Measurements from ENCODE around the gene FMNL2.

The FMNL2 gene

DNA sequence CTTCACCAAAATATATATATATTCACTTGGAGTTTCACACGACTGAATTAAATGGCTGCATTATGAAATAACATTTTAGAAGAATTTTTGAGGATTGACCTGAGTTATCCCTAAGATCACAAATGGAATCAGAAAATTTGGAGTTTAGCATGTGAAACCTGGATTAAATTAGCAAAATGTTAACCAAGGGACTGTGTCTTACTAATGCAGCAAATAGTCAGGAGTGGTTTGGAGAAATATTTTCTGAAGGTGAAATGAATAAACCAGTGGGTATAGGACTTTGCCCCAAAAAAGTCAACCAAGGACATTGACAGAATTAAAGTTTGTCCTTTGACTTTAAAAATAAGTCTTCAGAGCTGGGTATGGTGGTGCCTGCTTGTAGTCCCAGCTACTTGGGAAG, 271.1 kb downstream of the FMNL2 start:
- DNase-seq (ENCODE audit: low read depth in 4 of 4, low spot score in 1 of 4), result no peak

DNA sequence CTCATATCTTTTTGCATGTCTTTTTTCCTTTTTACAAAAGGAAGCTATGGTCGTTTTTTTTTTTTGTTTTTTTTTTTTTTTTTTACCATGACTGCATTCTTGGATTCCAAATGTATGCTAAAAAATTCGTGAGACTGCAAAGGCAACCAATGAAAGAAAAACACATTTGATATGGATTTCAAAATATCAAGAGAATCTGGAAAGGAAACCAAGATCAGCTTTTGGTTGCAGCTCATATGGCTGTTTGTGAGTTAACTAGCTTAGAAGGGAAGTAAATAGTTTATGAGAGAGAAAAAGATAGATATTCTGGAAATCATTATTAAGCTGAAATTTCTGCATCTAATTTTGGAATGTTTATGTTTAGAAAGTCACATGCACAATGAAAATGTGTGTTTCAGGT, 272.0 kb downstream of the FMNL2 start:
- no peak for DNase-seq (ENCODE audit: low read depth in 4 of 4, low spot score in 1 of 4)

DNA sequence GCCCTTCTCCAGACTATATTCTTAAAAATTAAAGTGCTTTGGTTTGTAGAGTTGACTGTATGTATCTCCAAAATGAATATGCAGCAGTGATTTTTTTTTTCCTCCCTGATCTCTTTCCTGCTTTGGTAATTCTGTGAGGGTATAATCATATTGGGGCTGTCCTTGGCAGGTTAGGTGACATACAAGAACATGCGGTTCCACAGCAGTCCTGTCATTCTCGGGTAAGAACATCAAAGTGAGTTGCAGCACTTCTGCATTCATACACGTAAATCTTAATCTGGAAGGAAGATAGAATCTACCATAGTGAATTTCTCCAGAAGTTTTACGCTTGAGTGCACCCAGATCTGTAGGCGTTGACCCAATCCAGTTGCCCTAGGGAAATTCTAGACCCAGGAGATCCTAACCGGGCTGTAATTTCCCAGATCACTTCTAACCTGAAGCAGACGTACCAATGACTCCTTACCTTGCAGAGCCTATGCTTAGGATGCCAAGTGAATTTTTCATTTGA, 272.9 kb downstream of the FMNL2 start:
- no peak for DNase-seq (ENCODE audit: low read depth in 4 of 4, low spot score in 1 of 4)

DNA sequence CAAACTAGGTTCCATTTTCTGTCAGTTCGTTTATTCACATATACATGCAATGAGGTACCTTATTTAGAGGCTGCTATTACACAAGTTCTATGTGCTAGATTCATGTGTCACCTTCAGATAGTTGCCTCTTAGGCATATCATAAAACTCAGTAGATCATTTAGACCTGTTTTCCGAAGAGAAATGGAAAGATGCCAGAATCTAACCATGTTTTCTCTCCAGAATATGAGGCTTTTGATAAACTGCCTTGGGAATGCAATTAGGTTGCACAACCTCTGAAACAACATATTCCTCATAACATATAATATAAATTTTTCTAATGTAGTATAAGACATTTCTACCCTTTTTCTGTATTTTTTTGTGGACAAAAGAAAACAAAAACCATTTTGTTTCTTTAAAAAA, 274.2 kb downstream of the FMNL2 start:
- DNase-seq (ENCODE audit: low read depth in 4 of 4, low spot score in 1 of 4), result no peak

DNA sequence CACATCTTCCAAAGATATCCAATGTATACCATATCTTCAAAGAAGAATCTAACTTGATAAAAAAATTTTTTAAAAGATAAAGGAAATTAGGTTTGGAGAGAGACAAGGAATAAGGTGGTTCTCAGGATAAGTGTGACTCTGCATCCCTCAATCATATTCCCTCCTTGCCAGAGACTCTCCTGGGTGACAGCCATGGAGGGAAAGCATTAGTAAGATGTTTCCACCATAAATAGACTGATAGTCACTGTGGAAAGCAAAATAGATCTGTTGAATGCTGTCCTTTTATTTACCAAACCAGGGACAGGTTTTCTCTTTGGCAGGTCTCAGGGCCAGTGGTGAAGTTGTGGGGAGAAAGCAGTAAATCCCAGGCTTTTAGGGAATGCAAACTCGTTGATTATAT, 274.7 kb downstream of the FMNL2 start:
- no peak for DNase-seq (ENCODE audit: low read depth in 4 of 4, low spot score in 1 of 4)

DNA sequence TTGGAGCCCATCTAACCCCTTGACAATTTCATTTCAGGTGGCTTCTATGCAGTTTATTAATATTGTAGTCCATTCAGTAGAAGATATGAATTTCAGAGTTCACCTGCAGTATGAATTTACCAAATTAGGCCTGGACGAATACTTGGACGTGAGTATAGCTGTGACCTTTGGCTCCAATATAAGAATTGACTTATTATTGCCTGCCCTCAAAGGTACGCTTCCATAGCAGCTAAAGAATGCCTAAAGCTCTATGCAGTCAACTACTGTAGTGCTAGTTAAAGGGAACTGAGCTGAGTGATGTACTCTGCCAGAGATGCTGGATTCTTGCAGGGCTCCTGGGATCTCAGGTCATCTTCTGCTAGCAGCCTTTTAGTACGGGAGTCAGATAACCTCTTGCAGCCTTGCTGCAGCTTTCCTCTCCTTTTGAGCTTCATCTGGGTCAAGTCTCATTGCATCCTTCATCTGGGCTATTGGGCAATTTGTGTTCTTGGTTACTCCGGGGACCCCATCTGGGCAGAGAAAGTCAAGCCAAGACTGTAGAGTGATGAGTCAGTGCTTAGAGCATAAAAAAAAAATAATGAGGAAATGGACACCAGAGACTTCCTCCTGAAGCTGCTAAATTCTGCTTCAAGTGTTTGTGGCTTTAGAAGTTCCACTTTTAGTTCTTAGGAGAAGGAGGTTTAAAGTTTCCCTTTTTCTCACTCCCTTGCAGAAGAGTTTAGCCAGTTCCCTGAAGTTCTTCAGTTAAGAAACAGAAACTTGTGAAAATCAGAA, 276.7 kb downstream of the FMNL2 start:
- no peak for DNase-seq (ENCODE audit: low read depth in 4 of 4, low spot score in 1 of 4)

DNA sequence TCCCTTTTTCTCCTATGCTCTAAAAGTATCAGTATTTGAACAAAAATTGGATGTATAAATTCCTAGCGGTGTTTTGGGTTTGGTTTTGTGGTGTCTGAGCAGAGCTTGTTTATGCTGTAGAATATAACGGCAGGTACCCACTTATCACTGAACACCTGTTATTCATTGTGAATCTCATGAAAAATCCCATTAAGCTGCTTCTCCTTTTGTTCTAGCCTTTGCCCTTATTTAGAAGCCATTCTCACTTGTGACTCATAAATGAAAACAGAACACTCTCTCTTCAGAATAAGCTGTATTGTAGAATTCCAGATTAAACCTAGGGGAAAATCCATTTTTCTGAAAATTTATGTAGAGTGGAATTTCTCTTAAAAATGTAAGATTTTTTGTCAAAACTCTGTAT, 278.3 kb downstream of the FMNL2 start:
- no peak for DNase-seq (ENCODE audit: low read depth in 4 of 4, low spot score in 1 of 4)

DNA sequence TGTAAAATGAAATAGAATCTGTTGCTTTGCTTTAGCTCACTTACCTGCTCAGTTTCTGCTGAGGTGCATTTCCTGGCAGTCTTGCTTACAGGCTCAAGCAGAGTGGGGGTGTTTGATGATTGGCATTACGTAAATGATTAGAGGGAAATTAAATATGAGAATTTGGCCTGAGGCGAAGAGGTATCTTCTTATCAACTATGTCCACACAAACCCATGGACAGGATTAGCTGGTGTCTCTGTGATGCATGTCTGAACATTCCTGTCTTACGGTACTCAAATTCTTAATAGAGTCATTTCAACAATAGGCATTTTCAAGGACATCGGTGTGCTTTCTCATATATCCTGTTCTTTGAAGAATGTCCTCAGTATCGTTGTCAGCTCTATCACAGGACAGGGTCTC, 280.2 kb downstream of the FMNL2 start:
- no peak for DNase-seq (ENCODE audit: low read depth in 4 of 4, low spot score in 1 of 4)

DNA sequence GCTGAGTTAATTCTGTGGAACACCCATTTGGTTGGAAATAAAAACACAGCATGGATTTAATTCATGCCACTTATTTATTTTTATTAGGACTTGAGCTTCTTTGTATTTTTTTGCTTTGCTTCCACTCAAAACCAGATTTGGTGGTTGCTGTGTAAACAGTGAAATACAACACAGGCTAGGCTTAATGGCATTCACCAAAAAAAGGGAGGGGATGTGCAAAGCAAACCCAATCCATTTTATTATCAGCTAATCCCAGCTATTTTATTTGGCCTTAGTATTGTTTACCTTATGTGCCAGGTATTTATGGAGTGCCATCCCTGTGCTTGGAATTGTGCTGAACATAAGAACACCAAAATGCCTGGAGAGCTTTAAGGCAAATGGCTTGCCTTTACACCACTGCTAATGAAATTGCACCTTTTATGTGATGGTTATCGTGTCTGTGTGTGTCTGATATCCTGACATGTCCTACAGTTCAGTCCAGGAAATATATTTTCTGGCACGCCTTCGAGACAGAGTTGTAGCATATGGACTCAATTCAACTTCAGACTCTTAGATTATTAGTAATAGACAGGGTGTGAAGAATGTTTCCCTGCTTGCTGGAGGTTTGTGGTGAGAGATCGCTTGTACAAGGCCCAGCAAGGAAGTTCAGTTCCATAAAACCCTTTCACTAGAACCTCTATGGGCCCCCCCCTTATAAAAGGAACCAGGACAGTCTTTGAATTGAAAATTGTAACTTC, 282.6 kb downstream of the FMNL2 start:
- DNase-seq (ENCODE audit: low read depth in 4 of 4, low spot score in 1 of 4), result no peak

DNA sequence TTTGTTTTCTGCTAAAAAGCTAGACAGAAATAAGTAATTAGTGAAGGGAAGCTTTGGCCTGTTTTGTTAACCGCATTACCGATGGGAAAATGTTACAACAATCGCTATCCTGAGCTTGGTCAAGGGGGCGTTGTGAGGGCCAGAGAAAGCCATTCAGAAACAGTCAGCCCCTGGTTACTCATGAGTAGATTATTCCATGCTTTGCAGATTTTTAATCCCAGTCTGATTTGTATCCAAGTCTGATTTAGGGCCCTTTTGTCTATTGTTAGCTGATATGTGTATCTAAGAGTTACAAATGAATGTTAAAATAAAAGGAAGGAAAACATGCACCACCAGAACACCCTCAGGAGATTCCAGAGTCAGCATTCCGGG, 283.2 kb downstream of the FMNL2 start:
- no peak for DNase-seq (ENCODE audit: low read depth in 4 of 4, low spot score in 1 of 4)

DNA sequence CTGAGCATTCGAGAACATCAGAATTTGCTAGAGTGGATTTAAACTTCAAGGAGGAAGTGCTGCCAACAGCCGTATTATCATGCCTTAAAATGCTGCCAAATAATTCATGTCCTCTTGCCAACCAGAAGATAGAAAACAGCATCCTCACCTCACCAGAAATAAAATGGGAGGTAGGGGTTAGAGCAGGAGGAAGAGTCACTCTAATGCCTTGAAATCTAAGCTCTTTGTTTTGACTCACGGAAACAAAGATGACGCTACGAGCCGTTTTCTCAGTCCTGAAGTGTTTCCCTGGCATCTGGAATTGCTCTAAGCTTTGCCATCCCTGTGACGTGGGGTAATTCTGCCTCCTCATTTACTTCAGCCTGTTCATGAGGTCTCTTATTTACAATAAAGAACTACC, 285.2 kb downstream of the FMNL2 start:
- no peak for DNase-seq (ENCODE audit: low read depth in 4 of 4, low spot score in 1 of 4)

DNA sequence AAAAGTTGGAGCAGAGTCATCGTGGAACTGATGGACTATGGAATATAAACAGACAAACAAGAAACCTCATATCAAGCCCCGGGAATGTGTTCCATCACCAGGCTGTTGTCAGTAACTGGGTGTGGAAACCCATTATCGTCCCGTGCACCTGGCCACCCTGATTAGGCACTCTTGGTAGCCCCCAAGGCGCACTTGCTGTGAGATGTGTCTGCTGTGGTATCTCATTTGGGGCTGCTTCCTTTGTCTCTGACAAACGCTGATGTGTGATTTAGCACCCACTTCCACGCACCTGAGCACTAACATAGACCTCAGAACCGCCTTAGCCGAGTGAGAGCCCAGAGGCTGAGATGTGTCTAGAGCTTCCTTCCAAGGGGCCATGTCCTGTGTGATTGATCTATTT, 286.0 kb downstream of the FMNL2 start:
- DNase-seq (ENCODE audit: low read depth in 4 of 4, low spot score in 1 of 4), result no peak

DNA sequence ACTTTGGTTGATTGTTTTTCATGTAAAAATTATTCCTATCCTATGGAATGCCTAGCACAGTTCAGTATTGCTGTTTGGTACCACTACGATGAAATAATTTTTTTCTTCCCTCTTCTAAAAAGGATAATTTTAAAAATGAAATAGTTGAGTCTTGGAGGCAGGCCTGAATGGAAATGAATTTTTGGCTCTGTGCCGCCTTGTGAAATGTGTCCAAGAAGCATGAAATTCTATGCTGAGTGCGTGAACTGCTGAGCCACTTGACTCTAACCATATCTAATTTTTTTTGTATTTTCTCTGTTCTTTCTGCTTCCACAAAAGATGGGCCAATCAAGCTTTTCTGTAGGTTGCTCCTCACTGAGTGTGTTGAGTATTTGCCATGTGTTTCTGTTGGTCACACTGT, 287.2 kb downstream of the FMNL2 start:
- DNase-seq (ENCODE audit: low read depth in 4 of 4, low spot score in 1 of 4), result no peak

DNA sequence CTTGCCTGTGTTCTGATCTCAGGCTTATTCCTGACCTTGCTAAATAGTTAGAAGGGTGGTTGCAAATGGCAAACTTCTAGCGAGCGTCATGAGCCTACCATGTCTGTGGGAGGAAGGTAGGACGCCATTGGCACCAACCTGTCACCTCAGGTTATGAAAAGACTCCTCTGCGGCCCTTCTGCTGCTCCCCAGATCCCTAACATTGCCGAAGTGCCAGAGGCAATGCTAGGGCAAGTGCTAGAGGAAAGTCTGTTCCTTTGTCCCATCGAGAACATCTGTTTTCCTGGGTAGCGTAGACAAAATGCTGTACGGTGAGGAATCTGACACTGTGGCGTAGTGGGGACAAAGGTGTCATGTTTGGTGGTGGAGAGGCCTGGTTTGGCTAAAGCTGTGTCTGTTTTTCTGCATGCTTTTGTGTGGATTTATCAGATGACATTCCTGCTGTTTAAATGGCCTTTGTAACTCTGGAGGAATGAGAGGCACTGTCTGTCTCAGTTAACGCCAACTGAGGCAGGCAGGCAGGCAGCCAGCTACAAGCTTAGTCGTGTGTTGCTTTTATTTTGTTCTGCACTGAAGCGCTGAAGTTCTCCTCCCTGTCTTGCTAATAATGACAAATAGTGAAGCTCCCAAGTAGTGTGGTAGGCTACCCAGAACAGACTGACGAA, 288.2 kb downstream of the FMNL2 start:
- no peak for DNase-seq (ENCODE audit: low read depth in 4 of 4, low spot score in 1 of 4)

DNA sequence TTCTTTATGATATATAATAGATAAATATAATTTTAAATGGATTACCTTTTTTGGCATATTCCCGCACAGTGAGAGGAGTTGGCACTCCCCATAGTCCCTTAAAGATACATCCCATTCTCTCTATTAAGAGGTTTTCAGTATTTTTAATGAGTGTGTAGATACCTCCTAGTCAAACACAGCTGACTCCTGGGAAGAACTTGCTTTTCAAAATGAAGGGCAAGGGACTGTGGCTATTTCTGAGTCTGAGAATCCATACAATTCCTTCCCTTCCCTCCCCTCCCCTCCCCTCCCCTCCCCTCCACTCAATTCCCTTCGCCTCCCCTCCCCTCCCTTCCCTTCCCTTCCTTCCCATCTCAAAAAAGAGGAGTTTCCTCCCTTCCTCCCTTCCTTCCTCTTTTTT, 288.8 kb downstream of the FMNL2 start:
- DNase-seq (ENCODE audit: low read depth in 4 of 4, low spot score in 1 of 4), result no peak

DNA sequence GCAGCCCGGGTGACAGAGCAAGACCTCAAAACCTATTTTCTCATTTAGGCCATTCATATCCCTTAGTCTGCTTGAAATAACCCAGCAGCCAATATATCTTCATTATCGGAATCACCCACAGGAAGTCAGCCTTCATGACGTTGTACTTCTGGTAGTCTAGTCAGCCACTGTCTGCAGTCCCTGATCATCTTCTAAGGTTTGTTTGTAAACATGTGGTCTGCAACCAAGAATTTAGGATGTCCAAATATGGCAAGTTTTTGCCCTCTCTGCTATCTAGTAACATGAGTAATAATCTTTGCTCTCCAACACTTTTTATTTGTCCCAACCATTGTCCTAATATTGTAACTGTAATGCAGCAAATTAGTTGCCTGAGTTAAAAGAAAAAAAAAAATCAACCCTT, 289.8 kb downstream of the FMNL2 start:
- DNase-seq (ENCODE audit: low read depth in 4 of 4, low spot score in 1 of 4), result no peak

DNA sequence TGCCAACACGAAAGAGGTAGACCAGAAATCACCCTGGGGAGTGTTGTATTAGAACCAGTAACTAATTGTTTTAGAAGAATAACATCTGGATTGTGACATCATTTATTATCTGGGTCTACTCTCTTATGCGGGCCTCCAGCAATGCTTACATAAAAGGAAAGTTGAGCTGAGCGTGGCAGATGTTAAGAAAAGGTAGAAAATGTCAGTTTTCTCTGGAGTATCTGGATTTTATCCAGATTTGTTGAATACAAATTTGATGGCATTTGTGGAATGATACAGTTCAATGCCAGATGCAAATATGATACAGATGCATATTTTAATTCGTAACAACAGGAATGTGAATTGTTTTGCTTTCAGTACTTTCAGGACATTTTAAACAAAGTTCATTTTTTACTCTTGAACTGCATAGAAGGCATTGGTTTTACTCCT, 292.0 kb downstream of the FMNL2 start:
- DNase-seq (ENCODE audit: low read depth in 4 of 4, low spot score in 1 of 4), result no peak

DNA sequence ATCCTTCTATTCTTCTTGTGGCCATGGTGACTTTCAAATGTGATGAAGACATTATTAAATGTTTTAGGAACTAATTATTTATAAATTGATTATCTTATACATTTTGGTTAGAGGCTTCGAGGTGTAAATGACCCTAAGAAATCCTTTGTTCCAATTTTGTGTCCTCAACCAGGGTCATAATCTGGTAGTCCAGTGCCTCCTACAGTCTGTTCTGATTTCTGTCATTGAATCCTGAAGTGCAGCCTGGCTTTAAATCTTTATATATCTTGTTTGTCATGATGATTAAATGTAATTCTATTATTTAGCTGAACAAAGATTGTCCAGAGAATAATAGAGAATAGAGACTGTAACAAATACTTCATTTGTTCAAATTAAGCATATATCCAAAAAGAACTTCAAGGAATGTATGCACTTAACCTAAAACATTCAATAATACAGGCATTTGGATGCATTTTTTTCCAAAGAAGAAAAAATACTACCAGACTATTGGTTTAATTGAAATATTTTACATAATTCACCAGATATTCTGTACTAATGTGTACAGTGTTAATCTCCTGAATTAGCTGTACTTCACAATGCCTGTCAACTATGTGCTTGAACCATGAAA, 292.5 kb downstream of the FMNL2 start:
- no peak for DNase-seq (ENCODE audit: low read depth in 4 of 4, low spot score in 1 of 4)

DNA sequence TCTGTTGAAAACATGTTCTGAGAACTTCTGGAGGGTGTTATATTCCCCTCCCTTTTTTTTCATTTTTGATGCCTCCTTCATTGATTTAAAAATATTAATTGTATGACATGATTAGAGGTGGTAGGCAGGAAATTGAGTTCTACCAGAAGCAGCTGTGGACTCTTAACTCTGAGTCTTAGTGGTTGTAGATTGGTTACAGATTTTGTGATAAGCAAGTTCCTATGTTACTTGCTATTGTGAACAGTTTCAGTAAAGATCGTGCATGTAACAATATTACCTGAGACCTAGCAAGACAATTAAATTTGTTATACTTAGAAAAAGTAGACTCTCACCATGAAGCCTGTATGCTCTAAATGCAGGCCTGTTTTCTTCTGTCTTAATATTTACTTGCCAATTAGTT, 294.2 kb downstream of the FMNL2 start:
- no peak for DNase-seq (ENCODE audit: low read depth in 4 of 4, low spot score in 1 of 4)

DNA sequence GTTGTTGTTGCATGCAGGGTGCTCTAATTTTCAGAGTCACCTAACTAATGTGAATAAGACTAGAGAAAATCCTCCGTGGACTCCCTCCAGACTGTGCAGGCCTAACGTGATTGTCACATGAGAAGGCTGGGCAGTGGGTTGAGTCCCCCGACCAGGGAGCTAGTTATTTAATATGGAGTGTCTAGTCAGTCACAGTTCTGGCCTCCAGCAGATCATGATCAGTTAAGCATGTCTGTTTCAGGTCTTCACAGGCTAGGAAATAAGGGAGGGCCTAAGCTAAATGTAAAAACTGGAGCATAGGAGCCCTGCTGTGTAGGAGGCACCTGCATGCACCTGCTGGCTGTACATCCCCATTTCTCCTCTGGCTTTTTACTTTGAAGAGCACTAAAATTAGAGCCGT, 295.5 kb downstream of the FMNL2 start:
- DNase-seq (ENCODE audit: low read depth in 4 of 4, low spot score in 1 of 4), result no peak

DNA sequence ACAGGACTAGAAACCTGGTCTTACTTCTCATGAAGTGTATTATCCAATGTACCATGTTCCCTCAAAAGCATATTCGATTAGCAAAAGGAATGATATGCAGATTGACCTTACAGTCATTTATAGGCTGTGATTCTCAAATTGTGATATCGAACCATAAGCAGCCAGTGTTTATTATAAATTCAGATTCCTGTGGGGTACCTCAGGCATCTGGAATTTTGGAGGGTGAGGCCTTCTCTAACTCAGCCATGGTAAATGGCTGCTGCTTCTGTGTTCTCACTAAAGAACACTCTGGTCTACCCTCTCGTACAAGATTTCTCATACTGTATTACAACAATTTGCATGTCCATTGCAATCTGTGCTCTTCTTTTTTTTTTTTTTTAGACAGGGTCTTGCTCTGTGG, 297.8 kb downstream of the FMNL2 start:
- DNase-seq (ENCODE audit: low read depth in 4 of 4, low spot score in 1 of 4), result no peak

Data from stimulated activated CD4-positive, alpha-beta T cell treated with anti-CD3 and anti-CD28 coated beads, Interleukin-1b, Interleukin-23, amount 100 ng/mL, for 24 hours (primary cell).